A549 (cell line): ENCODE measurements around the gene NEURL3. TPM values are rescaled to one million over a fixed set of nuclear protein-coding genes. Genes with fewer than 3 reads are reported as not detected.
A peak's percentile ranks its signal among the peaks of the same experiment; 100 is the strongest.

Source experiments
- ATAC-seq, 2 experiments: fragments of 200-7000 bp in 1 of 2; fragments of >200 bp in 1 of 2; cut with Nextera tagmentation in 1 of 2; cut with Tn5 transposase in 1 of 2; 3 replicates each; pipeline versions ENCODE4 v1.8.0 to v1.9.1; 2018 to 2020; ENCODE audit warnings: mild to moderate bottlenecking in 1 of 2, moderate library complexity in 1 of 2
- CTCF ChIA-PET: fragments of 300-600 bp; sonication (Branson Sonifier 250); formaldehyde crosslinking; extraction: SDS; loops from one replicate; lab custom pipeline; 2021; ENCODE audit warnings: antibody characterized with exemption, inconsistent platforms; lab: Yijun Ruan, JAX
- POLR2A ChIA-PET: fragments of 350-600 bp; formaldehyde crosslinking; extraction: SDS; loops from one replicate; lab custom pipeline; 2021; ENCODE audit warnings: antibody characterized with exemption, inconsistent platforms; lab: Yijun Ruan, JAX
- DNase-seq, 2 experiments: peaks; one replicate each; pipeline versions ENCODE4 v3.0.0 to v3.0.0-alpha.2; 2011 to 2016; ENCODE audit warnings: low read depth in 1 of 2, low spot score in 1 of 2
- FAIRE-seq: peaks from 2 replicates; lab custom pipeline; 2011; peaks lifted over from hg19 to GRCh38; lab: Jason Lieb, UNC
- H3K27ac ChIP-seq, 2 experiments: fragments of >200 bp; sonication (Bioruptor Twin); formaldehyde crosslinking; 3 replicates each; pipeline ENCODE4 v1.5.1; 2016 to 2017
- H3K4me1 ChIP-seq: fragments of >200 bp; sonication (Bioruptor Twin); formaldehyde crosslinking; 3 replicates; pipeline ENCODE4 v1.6.1; 2016
- H3K4me2 ChIP-seq: fragments of >200 bp; sonication (Bioruptor Twin); formaldehyde crosslinking; 3 replicates; pipeline ENCODE4 v1.6.1; 2016
- H3K4me3 ChIP-seq: fragments of >200 bp; sonication (Bioruptor Twin); formaldehyde crosslinking; 3 replicates; pipeline ENCODE4 v1.5.1; 2016
- H3K9me3 ChIP-seq: fragments of >200 bp; sonication (Bioruptor Twin); formaldehyde crosslinking; 3 replicates; pipeline ENCODE4 v1.6.1; 2016
- ATOH8 ChIP-seq: fragments of 250-450 bp; sonication (Bioruptor Pico); IDR thresholded peaks from 2 replicates; pipeline ENCODE4 v1.5.0; 2020; ENCODE audit warnings: low read depth, mild to moderate bottlenecking, moderate library complexity
- BCL3 ChIP-seq: fragments of >200 bp; sonication (Bioruptor Twin); formaldehyde crosslinking; IDR thresholded peaks from 3 replicates; pipeline ENCODE4 v1.6.1; 2016
- CEBPB ChIP-seq, 2 experiments: fragments of >200 bp in 1 of 2; sonication (Bioruptor Twin) in 1 of 2; formaldehyde crosslinking in 1 of 2; IDR thresholded peaks; 2 replicates each; pipeline ENCODE4 v1.6.1; 2012 to 2016
- CTCF ChIP-seq: fragments of >200 bp; sonication (Bioruptor Twin); formaldehyde crosslinking; IDR thresholded peaks from 3 replicates; pipeline ENCODE4 v1.5.1; 2016
- EHMT2 ChIP-seq: fragments of 200-600 bp; sonication (generic); IDR thresholded peaks from 2 replicates; pipeline ENCODE4 v1.6.1; 2016; ENCODE audit warnings: antibody characterized with exemption, low read depth, mild to moderate bottlenecking, moderate library complexity
- ESRRA ChIP-seq: fragments of 150-350 bp; IDR thresholded peaks from 2 replicates; pipeline ENCODE4 v1.6.1; 2014; ENCODE audit warnings: mild to moderate bottlenecking, low read length, borderline replicate concordance
- FOSB ChIP-seq: fragments of 250-450 bp; sonication (Bioruptor Pico); IDR thresholded peaks from 2 replicates; pipeline ENCODE4 v1.5.0; 2020; ENCODE audit warnings: mild to moderate bottlenecking, moderate library complexity
- HDAC2 ChIP-seq: fragments of 200-600 bp; sonication (generic); IDR thresholded peaks from 2 replicates; pipeline ENCODE4 v1.6.1; 2016
- HES2 ChIP-seq: fragments of >200 bp; sonication (Bioruptor Twin); formaldehyde crosslinking; IDR thresholded peaks from 2 replicates; pipeline ENCODE4 v1.6.1; 2016
- HMGXB4 ChIP-seq: fragments of 250-450 bp; sonication (Bioruptor Pico); IDR thresholded peaks from 2 replicates; pipeline ENCODE4 v1.5.0; 2021; ENCODE audit warnings: mild to moderate bottlenecking, moderate library complexity, borderline replicate concordance
- KDM5A ChIP-seq: fragments of 200-600 bp; sonication (generic); IDR thresholded peaks from 2 replicates; pipeline ENCODE4 v1.6.1; 2016; ENCODE audit warnings: antibody characterized with exemption, mild to moderate bottlenecking
- MAX ChIP-seq: IDR thresholded peaks from 2 replicates; pipeline ENCODE4 v1.6.1; 2012
- MAZ ChIP-seq: fragments of 150-350 bp; IDR thresholded peaks from 2 replicates; pipeline ENCODE4 v1.6.1; 2014; ENCODE audit warnings: antibody characterized with exemption, low read depth, low read length, borderline replicate concordance
- MYC ChIP-seq: IDR thresholded peaks from 2 replicates; pipeline ENCODE4 v1.6.1; 2012; ENCODE audit warnings: mild to moderate bottlenecking, inconsistent platforms, low read length, improper control_type of control experiment, borderline replicate concordance
- NFE2L2 ChIP-seq: fragments of 150-350 bp; conservative IDR thresholded peaks from 2 replicates; pipeline ENCODE4 v1.6.1; 2014; ENCODE audit warnings: low read length
- PHF8 ChIP-seq: fragments of 200-600 bp; sonication (generic); IDR thresholded peaks from 2 replicates; pipeline ENCODE4 v1.6.1; 2016; ENCODE audit warnings: low read depth, mild to moderate bottlenecking, antibody characterized with exemption, moderate library complexity, borderline replicate concordance
- POLR2A ChIP-seq: IDR thresholded peaks from 2 replicates; pipeline ENCODE4 v1.6.1; 2012; ENCODE audit warnings: mild to moderate bottlenecking, low read length
- RAD21 ChIP-seq, 2 experiments: fragments of >200 bp in 1 of 2; sonication (Bioruptor Twin) in 1 of 2; formaldehyde crosslinking in 1 of 2; IDR thresholded peaks in 1 of 2; conservative IDR thresholded peaks in 1 of 2; 2 replicates in 1 of 2; 3 replicates in 1 of 2; pipeline ENCODE4 v1.6.1; 2012 to 2018; ENCODE audit warnings: inconsistent platforms in 1 of 2
- RCOR1 ChIP-seq: fragments of 150-350 bp; IDR thresholded peaks from 2 replicates; pipeline ENCODE4 v1.6.1; 2014; ENCODE audit warnings: antibody characterized with exemption, low read length, low read depth
- RFX5 ChIP-seq: fragments of 450-650 bp; IDR thresholded peaks from 2 replicates; pipeline ENCODE4 v1.7.1; 2014; ENCODE audit warnings: antibody characterized with exemption, mild to moderate bottlenecking, moderate library complexity
- RNF2 ChIP-seq: fragments of 200-600 bp; sonication (generic); IDR thresholded peaks from 2 replicates; pipeline ENCODE4 v1.6.1; 2016; ENCODE audit warnings: low read depth, mild to moderate bottlenecking, antibody characterized with exemption, moderate library complexity, borderline replicate concordance
- SMC3 ChIP-seq: fragments of >200 bp; sonication (Bioruptor Twin); formaldehyde crosslinking; IDR thresholded peaks from 3 replicates; pipeline ENCODE4 v1.6.1; 2018; ENCODE audit warnings: inconsistent platforms
- ZC3H11A ChIP-seq: fragments of 450-650 bp; IDR thresholded peaks from 2 replicates; pipeline ENCODE4 v1.6.1; 2014; ENCODE audit warnings: antibody characterized with exemption, mild to moderate bottlenecking
- ZNF302 ChIP-seq: fragments of 250-450 bp; sonication (Bioruptor Pico); IDR thresholded peaks from 2 replicates; pipeline ENCODE4 v1.9.0; 2021; ENCODE audit warnings: inconsistent platforms, mild to moderate bottlenecking, moderate library complexity
- ZSCAN20 ChIP-seq: fragments of 250-450 bp; sonication (Bioruptor Pico); IDR thresholded peaks from 2 replicates; pipeline ENCODE4 v1.8.0; 2022; ENCODE audit warnings: mild to moderate bottlenecking, moderate library complexity
- WGBS: methylation state at CpG from one replicate; pipeline ENCODE4 v1.1.6; 2017; ENCODE audit errors: missing lambda C conversion rate; 5-methylcytosine and 5-hydroxymethylcytosine counted together
- polyA plus RNA-seq, 4 experiments: library from polyadenylated mRNA; depleted of rRNA in 3 of 4; stranded (reverse); fragments of >200 nt; fragmentation: RNase III in 1 of 4; extraction: RNeasy Plus Mini Kit Qiagen cat#74134 plus additional on column Dnase treatment in 1 of 4; gene quantifications; 2 replicates in 3 of 4; 3 replicates in 1 of 4; pipeline ENCODE4 v1.2.3, GENCODE V29; 2011 to 2017

NEURL3 gene
- polyA plus RNA-seq, 2 of the 4 experiments (the other 2 are of a cell fraction): 0.28 to 0.44 TPM

GRCh38 chr2:96470636-96471035, 34.5 kb downstream of the NEURL3 start:
- ATAC-seq (peak; percentile 89 to 99), DNase-seq (peak; percentile 13 to 55), FAIRE-seq (no peak)
- Histone ChIP-seq H3K27ac (peak overlapping the region in 1 of 2 experiments; percentile 59; a peak in 3 of 6 replicates), H3K4me3 (no peak overlapping the region), H3K4me1 (no peaks in the 10 kb centered on the region), H3K9me3 (no peaks in the 10 kb centered on the region), H3K4me2 (peak overlapping the region; percentile 59)
- 29% methylated on average over 15 of the region's 25 CpGs for WGBS
- POLR2A ChIA-PET: no interaction called here
- CTCF ChIA-PET: interaction anchor here (1.1 to 2.2 kb wide), 4 partner anchors 20 to 62 kb away, joined by 3 to 8 read pairs (median 4); no protein-coding TSS in a partner anchor
- TF ChIP-seq RFX5 (peak; percentile 69; the same call in 1 of the 2 replicates), PHF8 (no peak), POLR2A (no peak), ZC3H11A (no peak), ESRRA (no peak), ZSCAN20 (no peak), BCL3 (no peak), RAD21 (conservative IDR thresholded peaks at IDR 0.05 in 1 of 2, IDR thresholded peaks at IDR 0.05 in 1 of 2) (peak; percentile 47 to 56), SMC3 (peak; percentile 58), CTCF (peak; percentile 57)

- no peak for TF ChIP-seq CEBPB (IDR thresholded peaks at IDR 0.05)
- TF ChIP-seq ATOH8 (CRISPR knock-in tag): no peak
- TF ChIP-seq KDM5A: no peak
- no peak for TF ChIP-seq MYC
- TF ChIP-seq PHF8: no peak
- TF ChIP-seq RAD21 (conservative IDR thresholded peaks at IDR 0.05 in 1 of 2, IDR thresholded peaks at IDR 0.05 in 1 of 2): no peak
- no peak for TF ChIP-seq ZNF302 (CRISPR knock-in tag)
- TF ChIP-seq NFE2L2: no peak
- TF ChIP-seq MAZ: no peak
- TF ChIP-seq HES2: no peak
- no peak for TF ChIP-seq FOSB
- no peak for TF ChIP-seq MAX
- no peak for TF ChIP-seq RCOR1
- no peak for TF ChIP-seq EHMT2
- no peak for TF ChIP-seq RNF2
- no peak for TF ChIP-seq ZSCAN20
- TF ChIP-seq HDAC2: no peak
- no peak for TF ChIP-seq HMGXB4
- no peaks in the 10 kb centered on the region for H3K9me3 ChIP-seq
- H3K27ac ChIP-seq: no peak overlapping the region
- 90% methylated on average over 8 of the region's 8 CpGs for WGBS
- ATAC-seq: no peak
- no peaks in the 10 kb centered on the region for H3K4me1 ChIP-seq
- no peak for FAIRE-seq
- H3K4me2 ChIP-seq: peak overlapping the region; percentile 59
- POLR2A ChIA-PET: no interaction called here
- CTCF ChIA-PET: interaction anchor here (1.1 to 2.2 kb wide), 4 partner anchors 19 to 61 kb away, joined by 3 to 8 read pairs (median 4); no protein-coding TSS in a partner anchor
- DNase-seq: no peak
- no peak overlapping the region for H3K4me3 ChIP-seq
These were observed 35.0 kb downstream of the NEURL3 start for GRCh38 chr2:96470109-96470508.
